GM19023 (cell line): ENCODE results near the gene METRN.

Source experiments
- ATAC-seq: cut with Tn5 transposase; IDR thresholded peaks from one replicate; pipeline ENCODE4 v1.9.1; 2021; ENCODE audit warnings: mild to moderate bottlenecking, moderate library complexity; ENCODE audit not compliant: unreplicated experiment

Gene METRN

DNA sequence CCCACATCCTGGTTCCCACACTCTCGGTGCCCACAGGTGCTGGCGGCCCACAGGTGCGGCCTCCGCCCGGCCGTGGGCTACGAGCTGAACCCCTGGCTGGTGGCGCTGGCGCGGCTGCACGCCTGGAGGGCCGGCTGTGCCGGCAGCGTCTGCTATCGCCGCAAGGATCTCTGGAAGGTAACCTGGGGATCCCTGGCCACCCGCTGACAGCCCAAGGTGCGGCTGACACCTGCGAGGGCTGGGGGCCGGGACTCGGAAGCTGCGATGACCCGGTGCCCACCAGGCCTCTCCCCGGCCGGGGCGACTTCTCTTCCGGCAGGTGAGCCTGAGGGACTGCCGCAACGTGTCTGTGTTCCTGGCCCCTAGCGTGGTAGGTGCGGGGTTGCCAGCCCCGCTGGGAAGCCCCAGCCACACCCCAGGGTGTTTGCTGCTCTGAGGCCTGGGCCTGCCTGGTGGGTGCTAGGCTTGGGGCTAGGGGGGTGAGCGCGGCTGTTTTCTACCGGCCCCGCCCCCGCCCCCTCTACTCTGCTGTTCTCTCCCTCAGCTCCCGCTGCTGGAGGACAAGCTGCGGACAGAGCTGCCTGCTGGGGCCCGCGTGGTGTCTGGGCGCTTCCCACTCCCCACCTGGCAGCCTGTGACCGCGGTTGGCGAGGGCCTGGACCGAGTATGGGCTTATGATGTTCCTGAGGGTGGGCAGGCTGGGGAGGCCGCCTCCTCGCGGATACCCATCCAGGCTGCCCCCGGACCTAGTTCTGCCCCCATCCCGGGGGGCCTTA lies 7.0 kb downstream of the METRN start:
- ATAC-seq, result no peak

- no peak for ATAC-seq
Observed at GRCh38 chr16:722835-723633, 8.1 kb downstream of the METRN start.

DNA sequence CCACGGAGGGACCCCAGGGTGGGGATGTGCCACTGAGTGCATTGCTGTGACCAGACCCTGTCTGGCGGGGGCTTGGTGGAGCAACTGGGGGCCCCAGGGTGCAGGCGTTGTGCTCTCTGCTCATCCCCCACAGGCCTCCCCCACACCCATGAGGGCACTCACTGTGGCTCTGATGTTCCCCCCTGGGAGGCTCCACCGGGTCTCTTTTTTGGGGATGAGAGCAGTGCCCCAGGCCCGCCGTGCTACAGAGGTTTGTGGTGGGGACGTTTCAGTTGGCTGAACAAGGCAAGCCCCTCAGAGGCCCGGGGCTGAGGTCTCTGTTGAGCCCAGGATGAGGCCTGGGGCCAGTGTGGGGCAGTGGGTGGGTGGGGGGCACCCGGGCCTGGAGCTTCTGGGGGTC lies 8.8 kb downstream of the METRN start:
- ATAC-seq, result no peak

DNA sequence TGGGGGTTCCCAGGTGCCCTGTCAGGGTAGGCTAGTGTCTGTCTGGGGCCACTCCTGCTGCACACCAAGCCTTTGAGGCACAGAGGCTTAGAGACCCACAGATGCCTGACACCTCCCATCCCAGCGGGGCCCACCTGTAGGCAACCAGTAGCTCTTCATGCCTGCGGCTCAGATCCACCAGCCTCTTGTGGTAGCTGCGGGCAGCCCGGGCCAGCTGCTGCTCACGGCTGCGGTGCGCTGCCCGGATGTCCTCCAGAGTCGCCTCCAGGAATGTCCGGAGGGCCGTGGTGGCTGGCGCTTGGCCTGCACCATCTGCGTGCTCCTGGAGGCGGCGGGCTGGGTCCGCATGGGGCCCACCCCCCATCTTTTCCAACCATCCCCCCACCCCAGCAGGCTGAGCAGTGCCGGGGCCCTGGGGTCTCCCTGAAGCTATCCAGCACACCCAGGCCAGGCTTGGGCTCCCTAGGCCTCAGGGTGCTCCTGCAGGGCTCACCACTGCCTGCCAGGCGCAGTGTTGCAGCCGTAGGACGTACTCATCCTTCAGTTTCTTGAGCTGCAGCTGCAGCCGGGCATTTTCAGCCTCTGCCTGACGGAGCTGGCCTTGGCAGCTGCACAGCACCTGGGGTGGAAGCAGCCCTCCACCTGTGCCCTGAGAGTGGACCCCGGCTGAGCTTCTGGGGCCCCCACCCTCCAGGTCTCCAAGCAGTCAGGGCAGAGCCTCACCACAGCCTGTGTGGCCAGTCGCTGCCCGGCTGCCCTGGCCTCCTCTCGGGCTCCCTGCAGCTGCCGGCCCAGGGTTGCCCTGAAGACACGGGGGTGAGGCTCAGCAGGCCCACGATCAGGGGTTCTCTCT lies 9.5 kb downstream of the METRN start:
- ATAC-seq, result no peak

DNA sequence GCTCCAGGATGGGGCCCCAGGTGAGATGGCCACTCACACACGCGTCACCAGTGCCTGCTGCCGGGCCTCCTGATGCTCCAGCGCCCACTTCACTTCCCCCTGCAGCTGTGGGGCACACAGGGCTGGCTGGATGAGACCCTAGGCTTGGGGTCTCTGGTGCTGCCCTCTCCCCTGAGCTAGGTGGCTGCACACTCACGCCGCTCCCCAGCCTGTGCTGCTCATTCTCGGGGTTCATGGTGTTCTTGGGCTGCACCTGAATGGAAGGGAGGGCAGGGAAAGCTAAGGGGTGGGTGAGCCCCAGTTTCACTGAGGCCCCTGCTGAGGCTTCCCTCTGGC lies 10.1 kb downstream of the METRN start:
- no peak for ATAC-seq

DNA sequence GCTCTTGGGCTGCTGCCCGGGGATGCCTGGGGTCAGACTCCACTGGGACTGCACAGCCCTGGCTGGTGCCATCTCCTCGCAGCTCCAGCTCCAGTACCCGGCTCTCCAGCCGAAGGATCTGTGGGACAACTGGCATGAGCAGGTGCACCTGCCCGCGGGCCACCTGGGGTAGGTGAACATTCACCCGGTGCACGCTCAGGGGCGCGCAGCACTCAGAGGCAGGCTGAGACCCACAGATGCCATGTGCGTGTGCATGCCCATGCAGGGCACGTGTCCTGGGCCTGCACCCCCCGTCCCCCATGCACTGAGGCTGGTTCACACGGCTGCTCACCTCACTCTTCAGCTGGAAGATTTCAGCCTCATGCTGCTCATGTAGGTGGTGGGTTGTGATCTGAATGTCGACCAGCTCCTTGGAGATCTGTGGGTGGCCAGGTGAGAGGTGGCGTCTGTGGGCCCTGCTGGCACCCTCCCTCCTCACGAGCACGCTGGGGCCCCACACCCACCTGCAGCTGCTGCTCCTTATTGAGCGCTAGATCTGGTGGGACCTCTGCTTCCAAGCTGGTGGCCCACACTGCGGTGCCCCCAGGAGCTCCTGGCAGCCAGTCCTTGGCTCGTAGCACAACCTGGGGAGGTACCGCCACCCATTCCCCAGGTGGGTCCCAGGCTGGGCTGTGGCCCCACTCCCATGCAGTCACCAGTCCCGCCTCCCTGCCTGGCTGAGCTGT lies 10.7 kb downstream of the METRN start:
- ATAC-seq, result no peak

- ATAC-seq, result no peak
Observed at GRCh38 chr16:726188-726437, 11.2 kb downstream of the METRN start.

- peak; percentile 35 for ATAC-seq
Observed at GRCh38 chr16:726438-727290, 11.7 kb downstream of the METRN start, which contains the start of the genes CCDC78 and HAGHL. Gene CCDC78 (minus strand): TSS chr16:726443. CDS start chr16:726367, 76 bp downstream. Gene HAGHL (plus strand): TSS chr16:727106. CDS start chr16:727510, 404 bp downstream.

- no peak for ATAC-seq
Observed at GRCh38 chr16:727291-727977, 12.5 kb downstream of the METRN start.

DNA sequence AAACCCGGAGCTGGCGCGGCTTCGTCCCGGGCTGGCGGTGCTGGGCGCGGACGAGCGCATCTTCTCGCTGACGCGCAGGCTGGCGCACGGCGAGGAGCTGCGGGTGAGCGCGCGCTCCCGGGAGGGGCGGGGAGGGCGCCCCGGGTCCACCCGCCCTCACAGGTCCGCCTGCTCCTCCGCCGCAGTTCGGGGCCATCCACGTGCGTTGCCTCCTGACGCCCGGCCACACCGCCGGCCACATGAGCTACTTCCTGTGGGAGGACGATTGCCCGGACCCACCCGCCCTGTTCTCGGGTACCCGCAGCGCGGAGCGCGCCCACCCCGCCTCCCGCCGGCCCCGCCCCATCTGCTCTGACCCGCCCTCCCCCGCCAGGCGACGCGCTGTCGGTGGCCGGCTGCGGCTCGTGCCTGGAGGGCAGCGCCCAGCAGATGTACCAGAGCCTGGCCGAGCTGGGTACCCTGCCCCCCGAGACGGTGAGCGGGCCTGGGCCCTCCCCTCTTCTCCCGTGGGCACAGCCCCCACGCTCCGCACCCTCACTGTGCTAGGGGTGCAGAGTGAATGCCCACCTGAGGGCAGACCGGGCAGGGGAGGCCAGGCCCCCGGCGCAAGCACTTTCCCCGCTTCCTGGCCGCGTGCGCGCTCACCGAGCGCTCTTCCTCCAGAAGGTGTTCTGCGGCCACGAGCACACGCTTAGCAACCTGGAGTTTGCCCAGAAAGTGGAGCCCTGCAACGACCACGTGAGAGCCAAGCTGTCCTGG lies 13.4 kb downstream of the METRN start:
- ATAC-seq, result no peak

DNA sequence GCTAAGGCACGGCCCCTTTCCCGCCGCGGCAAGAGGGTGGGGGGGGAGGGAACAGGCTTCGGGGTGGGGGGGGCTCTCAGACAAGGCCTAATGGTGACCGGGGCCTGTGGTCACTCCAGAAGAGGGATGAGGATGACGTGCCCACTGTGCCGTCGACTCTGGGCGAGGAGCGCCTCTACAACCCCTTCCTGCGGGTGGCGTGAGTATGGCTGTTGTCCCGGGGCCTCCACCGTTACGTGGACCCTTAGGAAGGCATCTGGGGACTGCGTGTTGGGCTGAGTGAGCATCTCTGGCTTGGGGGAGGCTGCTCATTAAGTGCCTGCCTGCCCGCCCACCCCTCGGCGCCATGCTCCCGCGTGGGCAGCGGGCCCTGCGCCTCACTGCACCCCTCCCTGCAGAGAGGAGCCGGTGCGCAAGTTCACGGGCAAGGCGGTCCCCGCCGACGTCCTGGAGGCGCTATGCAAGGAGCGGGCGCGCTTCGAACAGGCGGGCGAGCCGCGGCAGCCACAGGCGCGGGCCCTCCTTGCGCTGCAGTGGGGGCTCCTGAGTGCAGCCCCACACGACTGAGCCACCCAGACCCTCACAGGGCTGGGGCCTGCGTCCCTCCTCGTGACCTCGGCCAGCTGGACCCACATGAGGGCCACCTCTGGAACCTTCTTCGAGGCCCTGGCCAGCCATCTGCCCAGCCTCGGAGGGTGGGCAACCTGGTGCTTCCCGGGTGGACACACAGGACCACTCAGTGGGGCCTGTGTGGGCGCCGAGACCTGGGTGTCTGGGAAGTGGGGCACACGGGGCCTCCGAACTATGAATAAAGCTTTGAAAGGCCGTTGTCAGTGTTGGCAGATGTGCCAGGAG lies 14.2 kb downstream of the METRN start:
- no peak for ATAC-seq

DNA sequence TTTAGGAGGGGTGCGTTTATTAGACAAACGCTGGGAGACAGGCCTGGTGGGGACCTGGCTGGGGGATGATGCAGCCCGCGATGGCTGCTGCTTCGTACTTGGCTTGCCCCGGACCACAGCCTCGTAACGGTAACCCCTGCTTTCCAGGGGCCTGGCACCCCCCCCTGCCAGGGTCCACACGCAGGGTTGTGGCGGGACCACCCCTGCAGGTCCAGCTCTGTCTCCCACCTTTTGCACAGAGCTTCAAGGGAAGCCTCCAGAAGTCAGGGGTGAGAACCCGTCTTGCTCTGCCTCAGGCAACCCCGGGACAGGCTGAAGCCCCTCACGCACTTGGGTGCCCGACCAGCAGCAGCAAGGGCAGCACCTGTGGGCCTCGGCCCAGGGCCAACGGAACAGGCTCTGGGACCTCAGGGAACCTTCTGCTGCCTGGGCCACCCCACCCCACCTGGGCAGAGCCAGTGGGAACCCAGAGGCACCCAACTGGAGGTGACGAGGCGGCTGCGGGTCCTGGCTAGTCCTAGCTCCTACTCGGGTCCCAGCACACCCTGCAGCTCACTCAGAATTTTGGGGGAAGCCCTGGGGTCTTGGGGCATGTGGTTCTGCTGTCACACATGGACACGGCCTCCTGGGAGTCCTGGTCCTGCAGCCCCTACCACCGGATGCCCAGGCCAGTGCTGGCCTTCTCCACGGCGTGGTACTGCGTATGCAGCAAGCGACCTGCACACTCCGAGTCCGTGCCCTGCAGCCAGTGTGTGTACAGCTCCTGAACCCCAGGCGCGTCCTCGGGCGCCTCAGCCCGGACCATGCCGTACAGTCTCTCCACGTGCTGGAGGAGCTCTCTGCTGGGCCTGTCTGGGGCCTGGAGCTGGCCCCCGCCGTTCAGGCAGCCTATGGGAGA lies 15.1 kb downstream of the METRN start:
- no peak for ATAC-seq

DNA sequence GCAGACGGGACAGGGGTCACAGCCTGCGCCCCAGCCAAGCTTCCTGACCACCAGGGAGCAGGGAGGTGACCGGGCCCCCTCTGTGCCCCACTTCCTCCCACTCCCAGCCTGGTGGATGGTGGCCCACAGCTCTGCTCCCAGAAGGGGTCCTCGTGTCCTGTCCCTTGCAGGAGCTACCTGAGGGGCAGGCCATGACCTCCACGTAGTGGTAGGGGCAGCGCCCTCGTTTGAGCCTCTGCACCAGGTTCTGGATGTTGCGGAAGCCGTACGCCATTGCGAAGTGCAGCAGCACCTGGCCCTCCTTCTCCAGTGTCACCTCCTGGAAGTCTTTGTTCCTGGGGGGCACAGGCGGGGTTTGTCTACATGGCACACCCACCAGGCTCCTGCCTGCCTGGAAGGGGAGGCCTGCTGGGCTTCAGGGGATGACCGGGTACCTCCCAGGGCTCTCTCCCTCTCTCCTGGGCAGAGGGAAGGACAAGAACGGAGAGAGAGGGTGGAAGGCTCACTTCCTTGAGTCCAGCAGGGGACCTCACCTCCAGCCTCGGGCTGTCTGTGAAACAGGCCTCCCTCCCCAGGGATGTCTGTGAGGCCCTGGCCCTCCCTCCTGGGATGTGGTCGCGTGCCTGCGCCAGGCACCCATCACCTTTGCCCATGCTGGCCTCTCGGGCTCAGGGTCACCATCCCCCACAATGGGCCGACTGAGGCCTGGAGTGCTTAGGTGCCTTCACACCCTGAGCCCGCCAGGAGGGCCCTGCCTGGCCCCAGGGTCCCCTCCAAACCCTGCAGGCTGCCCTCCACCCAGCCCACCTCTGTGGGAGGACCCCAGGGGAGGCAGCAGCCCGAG lies 16.0 kb downstream of the METRN start:
- ATAC-seq, result no peak

DNA sequence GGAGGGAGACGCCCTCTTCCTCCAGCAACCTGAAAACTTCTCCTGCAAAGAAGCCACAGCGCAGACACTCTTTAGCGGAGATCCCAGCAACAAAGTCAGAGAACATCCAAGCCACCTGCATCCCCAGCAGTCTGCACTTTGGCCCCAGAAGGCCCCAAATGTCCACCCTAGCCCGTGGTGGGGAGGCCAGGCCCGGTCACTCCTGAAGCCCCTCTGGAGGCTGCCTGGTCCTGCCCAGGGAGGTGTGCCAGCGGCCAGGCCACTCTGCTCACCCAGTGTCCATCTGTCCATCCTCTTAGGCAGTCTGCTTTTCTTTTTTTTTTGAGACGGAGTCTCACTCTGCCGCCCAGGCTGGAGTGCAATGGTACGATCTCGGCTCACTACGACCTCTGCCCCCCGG lies 17.4 kb downstream of the METRN start:
- no peak for ATAC-seq

- no peak for ATAC-seq
Observed at GRCh38 chr16:732936-733335, 18.0 kb downstream of the METRN start.
